Measurements from ENCODE around the gene EXD2. TPM values are rescaled to one million over a fixed set of nuclear protein-coding genes. Genes with fewer than 3 reads are reported as not detected.

EXD2 gene
- 11.9 to 16.4 TPM (median 12.8 TPM) in 5 replicates for total RNA-seq (2022; extraction: Qiagen RNA extraction)

DNA sequence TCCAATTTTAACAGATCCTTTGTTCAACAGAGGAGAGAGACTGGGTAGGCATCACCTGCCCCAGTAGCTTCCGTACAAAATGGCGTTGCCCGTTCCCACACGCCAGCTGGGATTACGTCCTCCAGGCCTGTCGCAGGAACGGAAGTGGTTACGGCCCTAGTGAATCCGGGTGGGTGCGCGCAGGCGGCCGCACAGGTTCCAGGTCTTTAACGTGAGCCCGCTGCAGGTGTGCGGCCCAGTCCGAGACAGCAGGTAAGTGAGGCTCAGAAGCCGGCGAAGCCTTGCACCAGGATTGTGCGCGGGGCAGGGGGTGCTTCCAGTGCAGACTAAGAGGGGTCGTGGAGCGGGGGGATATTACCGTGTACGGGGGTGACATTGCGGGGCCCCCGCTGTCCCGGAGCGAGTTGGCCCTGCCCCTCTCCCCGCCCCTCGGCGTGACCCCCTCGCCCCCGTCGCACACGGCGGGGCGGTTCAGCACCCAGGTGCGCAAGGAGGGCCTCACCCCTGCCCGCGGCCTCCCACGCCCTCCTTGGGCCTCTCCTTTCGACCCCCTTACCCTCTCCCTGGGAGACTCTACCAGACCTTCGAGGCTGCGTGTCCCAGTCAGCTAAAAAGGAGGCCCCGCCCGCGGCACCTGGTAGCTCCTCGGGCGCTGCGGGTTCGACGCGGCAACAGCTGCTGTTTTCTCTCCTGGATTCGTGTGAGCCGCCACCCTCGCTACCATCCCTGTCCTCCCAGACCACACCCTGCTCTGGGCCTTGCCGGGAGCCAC is at the start of gene EXD2:
Gene EXD2, plus strand, starts transcription at position 159 of the 772 bp plus-strand sequence. CDS start 17,973 bp downstream, outside the sequence.

GRCh38 chr14:69152902-69153151 is 38.5 kb upstream of the EXD2 start, which contains the start of gene DCAF5:
Gene DCAF5, minus strand, starts transcription at chr14:69153119. Its CDS starts 141 bp downstream, at chr14:69152978.

GRCh38 chr14:69259527-69260189 is 68.4 kb downstream of the EXD2 start, which contains the start of gene GALNT16:
Gene GALNT16, plus strand, starts transcription at chr14:69260158. Its CDS starts 133 bp downstream, at chr14:69260291.

Other genes with a start within 250 kb of the EXD2 start
- 180 to 230 TPM (median 200 TPM) in 5 replicates for gene ACTN1, start 212.2 kb upstream of the EXD2 start, total RNA-seq (2022; extraction: Qiagen RNA extraction)
- gene DCAF5, start 38.4 kb upstream of the EXD2 start, total RNA-seq (2022; extraction: Qiagen RNA extraction) = 14.5 to 20.6 TPM (median 18.8 TPM) in 5 replicates
- gene GALNT16, start 68.7 kb downstream of the EXD2 start, total RNA-seq (2022; extraction: Qiagen RNA extraction) = 2.2 to 4.1 TPM (median 3.3 TPM) in 5 replicates
- gene ERH, start 206.8 kb downstream of the EXD2 start, total RNA-seq (2022; extraction: Qiagen RNA extraction) = 303 to 347 TPM (median 338 TPM) in 5 replicates
- gene SLC39A9, start 207.2 kb downstream of the EXD2 start, total RNA-seq (2022; extraction: Qiagen RNA extraction) = 35.6 to 50.2 TPM (median 40.4 TPM) in 5 replicates

Data from A549 treated with Hydrocortisone at 1 μM for 4 hours (cell line).